ENCODE measurements around the gene AGBL5.

- TF ChIP-seq CTCF (IDR thresholded peaks at IDR 0.05 in 2 of 3, conservative IDR thresholded peaks at IDR 0.05 in 1 of 3; ENCODE audit: borderline replicate concordance in 1 of 3, insufficient read depth in 1 of 3, low read depth in 2 of 3, low read length in 2 of 3) (no peak), ZNF274 (IDR thresholded peaks at IDR 0.05; ENCODE audit: low read depth, low read length) (no peak), ELF1 (IDR thresholded peaks at IDR 0.05; ENCODE audit: borderline replicate concordance, low read depth) (no peak), EZH2 (IDR thresholded peaks at IDR 0.05) (no peak), EZH2phosphoT487 (IDR thresholded peaks at IDR 0.05; ENCODE audit: borderline replicate concordance) (no peak), POLR2AphosphoS5 (IDR thresholded peaks at IDR 0.05; ENCODE audit: low read depth, low read length) (no peak), POLR2A (IDR thresholded peaks at IDR 0.05; ENCODE audit: borderline replicate concordance, extremely low read depth, insufficient read depth, insufficient read length) (no peak), SIN3A (IDR thresholded peaks at IDR 0.05; ENCODE audit: low read depth) (no peak), CEBPB (IDR thresholded peaks at IDR 0.05; ENCODE audit: low read depth) (no peak), ATF3 (IDR thresholded peaks at IDR 0.05) (no peak)
- TF ChIP-seq, protein P1, sequence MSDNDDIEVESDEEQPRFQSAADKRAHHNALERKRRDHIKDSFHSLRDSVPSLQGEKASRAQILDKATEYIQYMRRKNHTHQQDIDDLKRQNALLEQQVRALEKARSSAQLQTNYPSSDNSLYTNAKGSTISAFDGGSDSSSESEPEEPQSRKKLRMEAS (IDR thresholded peaks at IDR 0.05): no peak
- TF ChIP-seq, protein P2, sequence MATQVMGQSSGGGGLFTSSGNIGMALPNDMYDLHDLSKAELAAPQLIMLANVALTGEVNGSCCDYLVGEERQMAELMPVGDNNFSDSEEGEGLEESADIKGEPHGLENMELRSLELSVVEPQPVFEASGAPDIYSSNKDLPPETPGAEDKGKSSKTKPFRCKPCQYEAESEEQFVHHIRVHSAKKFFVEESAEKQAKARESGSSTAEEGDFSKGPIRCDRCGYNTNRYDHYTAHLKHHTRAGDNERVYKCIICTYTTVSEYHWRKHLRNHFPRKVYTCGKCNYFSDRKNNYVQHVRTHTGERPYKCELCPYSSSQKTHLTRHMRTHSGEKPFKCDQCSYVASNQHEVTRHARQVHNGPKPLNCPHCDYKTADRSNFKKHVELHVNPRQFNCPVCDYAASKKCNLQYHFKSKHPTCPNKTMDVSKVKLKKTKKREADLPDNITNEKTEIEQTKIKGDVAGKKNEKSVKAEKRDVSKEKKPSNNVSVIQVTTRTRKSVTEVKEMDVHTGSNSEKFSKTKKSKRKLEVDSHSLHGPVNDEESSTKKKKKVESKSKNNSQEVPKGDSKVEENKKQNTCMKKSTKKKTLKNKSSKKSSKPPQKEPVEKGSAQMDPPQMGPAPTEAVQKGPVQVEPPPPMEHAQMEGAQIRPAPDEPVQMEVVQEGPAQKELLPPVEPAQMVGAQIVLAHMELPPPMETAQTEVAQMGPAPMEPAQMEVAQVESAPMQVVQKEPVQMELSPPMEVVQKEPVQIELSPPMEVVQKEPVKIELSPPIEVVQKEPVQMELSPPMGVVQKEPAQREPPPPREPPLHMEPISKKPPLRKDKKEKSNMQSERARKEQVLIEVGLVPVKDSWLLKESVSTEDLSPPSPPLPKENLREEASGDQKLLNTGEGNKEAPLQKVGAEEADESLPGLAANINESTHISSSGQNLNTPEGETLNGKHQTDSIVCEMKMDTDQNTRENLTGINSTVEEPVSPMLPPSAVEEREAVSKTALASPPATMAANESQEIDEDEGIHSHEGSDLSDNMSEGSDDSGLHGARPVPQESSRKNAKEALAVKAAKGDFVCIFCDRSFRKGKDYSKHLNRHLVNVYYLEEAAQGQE (IDR thresholded peaks at IDR 0.05; ENCODE audit: low read depth): no peak
Measured at GRCh38 chr2:27006602-27007415, 44.7 kb upstream of the AGBL5 start.

Data from HCT116 (cell line).